ENCODE data around the gene CASP14. TPM values are rescaled to one million over a fixed set of nuclear protein-coding genes. Genes with fewer than 3 reads are reported as not detected.

CASP14 gene
- total and polyA plus RNA-seq, 11 donors, result not detected

- peaks cover 0 to 6% (median 0%) of the 10 kb centered on the region in 12 donors for H3K4me1 ChIP-seq
- DNase-seq (no peak), ATAC-seq (no peak)
- no peak for TF ChIP-seq CTCF (IDR thresholded peaks at IDR 0.05)
- no peak for TF ChIP-seq POLR2A (IDR thresholded peaks at IDR 0.05)
- H3K27ac ChIP-seq, result no peak overlapping the region
- intact Hi-C loops (cut with DNase I), result no loop called here
- H3K36me3 ChIP-seq, result no peaks in the 10 kb centered on the region
- 79 to 88% (median 88%) methylated on average over 10 of the region's 10 CpGs for WGBS, 4 donors
- no peaks in the 10 kb centered on the region for H3K27me3 ChIP-seq
- H3K4me3 ChIP-seq, result no peak overlapping the region
- peaks cover 0 to 11% (median 2%) of the 10 kb centered on the region in 12 donors for H3K9me3 ChIP-seq
Measured at GRCh38 chr19:15098460-15098859, 49.2 kb downstream of the CASP14 start.

- intact Hi-C loops (cut with DNase I), result no loop called here
- no peaks in the 10 kb centered on the region for H3K27me3 ChIP-seq
- peaks cover 0 to 6% (median 0%) of the 10 kb centered on the region in 12 donors for H3K4me1 ChIP-seq
- no peaks in the 10 kb centered on the region for H3K36me3 ChIP-seq
- TF ChIP-seq CTCF (IDR thresholded peaks at IDR 0.05) (no peak), POLR2A (IDR thresholded peaks at IDR 0.05) (no peak)
- DNase-seq (no peak), ATAC-seq (no peak)
- peaks cover 0 to 17% (median 8%) of the 10 kb centered on the region in 12 donors for H3K9me3 ChIP-seq
- no peak overlapping the region for H3K27ac ChIP-seq
- no peak overlapping the region for H3K4me3 ChIP-seq
- WGBS, 4 donors, result 88 to 97% (median 95%) methylated on average over 3 of the region's 3 CpGs
Measured at GRCh38 chr19:15099017-15099582, 49.8 kb downstream of the CASP14 start.

- WGBS, 4 donors, result 61 to 67% (median 62%) methylated on average over 3 of the region's 3 CpGs
- TF ChIP-seq POLR2A (IDR thresholded peaks at IDR 0.05) (no peak), CTCF (IDR thresholded peaks at IDR 0.05) (peak; percentile 63 to 79 (median 70))
- H3K36me3 ChIP-seq, result no peaks in the 10 kb centered on the region
- peaks cover 0 to 25% (median 11%) of the 10 kb centered on the region in 12 donors for H3K9me3 ChIP-seq
- H3K27me3 ChIP-seq, result no peaks in the 10 kb centered on the region
- no peak overlapping the region for H3K4me3 ChIP-seq
- no peak for DNase-seq
- H3K4me1 ChIP-seq, result peaks cover 0 to 6% (median under 1%) of the 10 kb centered on the region in 12 donors
- peak in 3 of 4 donors; percentile 53 to 75 (median 71) for ATAC-seq
- intact Hi-C loops (cut with DNase I), result loop anchor here in 7 of 10 donors (2.0 to 10.0 kb wide), 7 partner anchors 46 to 163 kb away; no protein-coding TSS in a partner anchor
- no peak overlapping the region for H3K27ac ChIP-seq
Measured at GRCh38 chr19:15101479-15102082, 52.3 kb downstream of the CASP14 start.

DNA sequence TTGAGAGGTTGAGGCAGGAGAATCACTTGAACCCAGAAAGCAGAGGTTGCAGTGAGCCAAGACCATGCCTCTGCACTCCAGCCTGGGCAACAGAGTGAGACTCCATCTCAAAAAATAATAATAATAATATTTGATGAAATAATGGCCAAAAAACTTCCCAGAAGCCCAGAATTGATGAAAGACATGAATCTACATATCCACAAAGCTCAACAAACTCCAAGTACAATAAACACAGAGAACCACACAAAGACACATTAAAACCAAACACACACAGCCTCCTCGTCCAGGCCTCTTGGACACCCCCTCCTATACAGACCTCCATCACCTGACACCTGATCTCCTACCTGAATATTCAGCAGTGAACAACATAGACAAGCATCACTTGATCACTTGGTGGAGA, 54.7 kb downstream of the CASP14 start:
- 86 to 96% (median 92%) methylated on average over 1 of the region's 1 CpG for WGBS, 4 donors

More for the DNA sequence above, 54.7 kb downstream of the CASP14 start:
- Histone ChIP-seq H3K36me3 (peaks cover 0 to 4% (median 0%) of the 10 kb centered on the region in 9 donors), H3K27me3 (peaks cover 0 to 11% (median 0%) of the 10 kb centered on the region in 9 donors), H3K27ac (no peak overlapping the region), H3K4me1 (peaks cover 0 to 19% (median 8%) of the 10 kb centered on the region in 12 donors), H3K4me3 (no peak overlapping the region), H3K9me3 (peaks cover 0 to 25% (median 11%) of the 10 kb centered on the region in 12 donors)
- no peak for DNase-seq
- TF ChIP-seq CTCF (IDR thresholded peaks at IDR 0.05) (no peak), POLR2A (IDR thresholded peaks at IDR 0.05) (no peak)
- intact Hi-C loops (cut with DNase I), result loop anchor here in 4 of 10 donors (5.0 to 10.0 kb wide), 4 partner anchors 43 to 161 kb away; no protein-coding TSS in a partner anchor
- no peak for ATAC-seq
